HEK293T (cell line): Measurements from ENCODE around the gene POPDC2.

Experiments used
- BHLHE40 ChIP-seq: fragments of 450-650 bp; IDR thresholded peaks from 2 replicates; pipeline ENCODE4 v1.6.1; 2016; ENCODE audit warnings: mild to moderate bottlenecking, moderate library complexity, borderline replicate concordance
- ELF4 ChIP-seq: fragments of 450-650 bp; IDR thresholded peaks from 2 replicates; pipeline ENCODE4 v1.6.1; 2017; ENCODE audit warnings: antibody characterized with exemption
- NFRKB ChIP-seq: fragments of 450-650 bp; IDR thresholded peaks from 2 replicates; pipeline ENCODE4 v1.6.1; 2016; ENCODE audit warnings: mild to moderate bottlenecking, moderate library complexity

DNA sequence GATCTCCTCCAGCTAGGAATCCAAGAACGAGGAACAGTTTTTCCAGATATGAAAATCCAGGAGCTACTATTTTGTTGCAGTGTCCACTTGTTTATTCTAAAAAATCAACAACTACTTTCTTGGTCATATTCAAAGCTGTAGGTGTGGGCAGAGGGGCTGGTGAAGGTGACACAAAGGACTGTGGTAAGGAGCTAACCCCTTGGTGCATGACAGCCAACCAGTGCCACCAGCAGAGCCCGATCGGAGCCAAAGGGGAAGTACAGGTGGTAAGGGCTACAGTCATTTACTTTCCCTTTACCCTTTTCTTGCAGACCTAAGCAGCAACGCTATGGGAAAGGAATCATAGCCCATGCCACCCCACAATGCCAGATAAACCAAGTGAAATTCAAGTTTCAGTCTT is 32.0 kb downstream of the POPDC2 start:
- no peak for TF ChIP-seq ELF4
- TF ChIP-seq BHLHE40, result no peak
- no peak for TF ChIP-seq NFRKB
